ENCODE results near the gene HELZ.
"Not testable (repeated sequence)": the region's sequence is repeated elsewhere in the genome, so short reads cannot be mapped to it uniquely, and the experiment has no call there.

The HELZ gene

DNA sequence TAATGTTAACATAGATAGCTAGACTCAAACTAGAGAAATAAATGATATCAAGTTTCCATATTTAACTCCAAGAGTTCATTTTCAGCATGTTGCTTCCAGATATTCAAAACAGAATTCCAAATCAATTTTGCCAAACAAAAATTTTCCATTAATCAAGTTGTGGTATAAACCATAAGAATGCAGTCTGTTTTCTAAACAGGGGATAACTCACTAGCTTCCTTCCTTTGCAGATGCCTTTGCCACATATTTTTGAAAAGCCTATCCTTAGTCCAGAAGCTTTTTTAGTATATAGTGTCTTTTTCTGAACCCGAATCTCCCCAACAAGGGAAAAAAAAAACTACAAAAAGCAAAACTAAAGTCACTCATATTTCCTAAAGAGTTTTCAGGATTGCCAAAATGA lies 61.5 kb downstream of the HELZ start:
- DNase-seq, result no peak

DNA sequence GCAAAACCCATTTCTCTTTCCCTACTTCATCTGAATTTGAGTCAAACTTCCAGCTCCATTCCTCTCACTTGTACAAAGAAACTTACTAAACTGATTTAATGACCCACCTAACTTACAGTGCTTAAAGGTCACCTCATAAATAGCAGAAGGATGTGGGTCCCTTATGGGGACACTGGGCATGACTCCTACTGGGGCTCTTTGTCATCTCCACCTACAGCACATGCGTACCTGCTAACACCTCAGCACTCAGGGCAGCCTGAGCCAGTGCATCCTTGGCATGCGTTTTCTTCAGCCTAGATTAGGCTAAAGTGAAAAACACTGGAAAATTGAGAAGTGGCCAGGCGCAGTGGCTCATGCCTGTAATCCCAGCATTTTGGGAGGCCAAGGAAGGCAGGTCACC lies 63.2 kb downstream of the HELZ start:
- no peak for DNase-seq

DNA sequence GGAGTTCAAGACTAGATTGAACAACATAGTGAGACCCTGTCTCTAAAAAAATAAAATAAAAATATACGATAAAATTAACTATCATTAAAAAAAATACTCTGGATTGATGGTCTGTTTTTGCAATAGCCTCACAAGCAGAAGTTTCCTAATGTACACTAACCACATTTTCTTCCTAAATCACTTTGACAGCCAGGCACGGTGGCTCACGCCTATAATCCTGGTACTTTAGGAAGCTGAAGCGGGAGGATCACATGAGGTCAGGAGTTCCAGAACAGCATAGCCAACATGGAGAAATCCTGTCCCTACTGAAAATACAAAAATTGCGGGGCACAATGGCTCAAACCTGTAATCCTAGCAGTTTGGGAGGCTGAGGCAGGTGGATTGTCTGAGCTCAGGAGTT lies 64.7 kb downstream of the HELZ start:
- DNase-seq, result no peak

DNA sequence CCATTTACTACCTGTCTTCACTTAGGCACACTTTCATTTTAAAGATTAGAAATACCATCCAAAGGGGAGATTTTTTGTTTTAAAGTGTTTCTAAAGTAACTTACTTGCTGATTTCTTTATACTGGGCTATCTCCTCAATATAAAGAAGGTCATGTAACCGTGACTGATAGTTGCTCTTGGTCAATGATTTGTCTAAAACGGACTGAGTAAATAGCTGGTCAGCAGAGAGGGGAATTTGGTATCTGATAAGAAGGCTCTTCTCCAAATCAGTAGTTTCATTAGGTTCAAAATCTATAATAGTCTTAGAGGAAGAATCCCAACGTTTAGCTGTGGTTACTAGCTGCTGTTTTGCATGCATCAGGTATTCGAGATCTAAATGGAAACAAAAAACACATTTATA lies 66.4 kb downstream of the HELZ start:
- no peak for DNase-seq

DNA sequence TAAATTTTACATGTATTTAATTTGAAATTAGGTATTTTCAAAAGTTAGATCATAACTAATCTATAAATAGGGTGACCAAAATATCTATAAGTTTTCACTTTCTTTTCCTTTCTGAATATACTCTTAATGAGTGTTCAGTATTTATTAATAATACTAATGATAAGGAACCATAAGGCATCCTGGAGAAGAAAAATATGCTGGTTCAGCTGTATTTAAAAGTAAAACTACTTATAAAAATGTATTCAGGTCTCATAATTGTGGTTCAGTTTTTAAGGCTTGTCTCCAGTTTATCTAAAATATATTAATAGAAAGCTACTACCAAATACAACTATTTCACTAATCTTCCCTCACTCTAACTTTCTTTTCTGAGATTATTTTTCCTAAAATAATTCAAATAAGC lies 67.3 kb downstream of the HELZ start:
- DNase-seq, result no peak

DNA sequence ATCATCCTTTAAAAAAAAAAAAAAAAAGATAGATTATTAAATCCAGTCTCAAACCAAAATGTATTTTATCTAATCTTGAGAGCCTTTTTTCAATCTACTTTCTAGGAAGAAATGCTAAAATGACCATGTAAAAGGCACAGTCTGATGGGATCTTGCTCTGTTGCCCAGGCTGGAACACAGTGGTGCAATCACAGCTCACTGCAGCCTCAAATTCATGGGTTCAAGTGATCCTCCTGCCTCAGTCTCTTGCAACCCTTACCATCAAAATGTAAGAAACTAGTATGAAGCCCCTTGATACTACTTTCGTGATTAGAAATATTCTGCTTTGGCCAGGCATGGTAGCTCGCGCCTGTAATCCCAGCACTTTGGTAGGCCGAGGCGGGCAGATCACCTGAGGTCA lies 70.8 kb downstream of the HELZ start:
- no peak for DNase-seq

DNA sequence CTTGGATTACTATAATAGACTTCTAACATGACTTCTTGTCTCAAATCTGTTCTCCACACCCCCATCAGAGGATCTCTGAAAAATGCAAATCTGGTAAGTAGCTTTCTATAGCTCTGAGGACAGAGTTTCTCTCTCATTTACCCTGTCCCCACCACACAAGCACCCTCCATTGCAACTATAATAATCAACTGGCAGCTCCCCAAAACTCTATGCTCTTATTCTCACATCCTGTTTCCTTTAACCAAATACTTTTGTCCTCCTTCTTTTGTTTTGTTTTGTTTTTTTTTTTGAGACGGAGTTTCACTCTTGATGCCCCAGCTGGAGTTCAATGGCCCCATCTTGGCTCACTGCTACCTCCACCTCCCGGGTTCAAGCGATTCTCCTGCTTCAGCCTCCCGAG lies 73.4 kb downstream of the HELZ start:
- DNase-seq, result no peak

DNA sequence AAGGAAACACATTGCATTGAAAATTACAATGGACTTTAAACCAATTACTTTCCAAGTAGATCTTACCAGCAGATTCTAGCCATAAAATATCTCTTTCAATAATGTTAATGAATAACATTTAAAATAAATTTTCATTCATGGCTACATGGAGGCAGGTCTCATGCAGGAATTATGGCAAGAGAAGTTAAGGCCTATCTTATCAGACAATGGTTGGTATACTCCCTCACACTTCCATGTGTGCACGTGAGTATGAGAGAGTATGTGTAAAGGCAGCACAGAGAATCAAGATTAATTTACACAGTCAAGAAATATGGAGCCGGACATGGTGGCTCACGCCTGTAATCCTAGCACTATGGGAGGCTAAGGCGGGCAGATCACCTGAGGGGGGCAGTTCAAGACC lies 76.5 kb downstream of the HELZ start:
- no peak for DNase-seq

DNA sequence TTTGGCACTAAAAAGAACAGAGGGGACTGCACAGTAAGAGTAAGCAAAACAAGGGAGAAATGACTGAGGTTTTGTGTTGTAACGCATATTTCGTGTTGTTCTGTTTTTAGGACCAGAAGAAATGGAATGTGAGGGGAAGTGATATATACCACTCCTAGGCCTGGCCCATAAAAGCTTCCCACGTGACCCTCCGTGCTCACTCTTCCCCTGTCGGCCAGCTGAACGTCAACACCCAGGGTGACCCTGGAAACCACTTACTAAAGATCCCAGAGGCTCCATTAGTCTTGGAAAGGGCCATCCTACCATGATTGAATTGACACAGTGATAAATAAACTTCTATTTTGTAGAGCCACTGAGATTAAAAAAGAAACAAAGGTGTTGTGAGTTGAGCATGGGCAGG lies 79.8 kb downstream of the HELZ start:
- DNase-seq, result no peak

DNA sequence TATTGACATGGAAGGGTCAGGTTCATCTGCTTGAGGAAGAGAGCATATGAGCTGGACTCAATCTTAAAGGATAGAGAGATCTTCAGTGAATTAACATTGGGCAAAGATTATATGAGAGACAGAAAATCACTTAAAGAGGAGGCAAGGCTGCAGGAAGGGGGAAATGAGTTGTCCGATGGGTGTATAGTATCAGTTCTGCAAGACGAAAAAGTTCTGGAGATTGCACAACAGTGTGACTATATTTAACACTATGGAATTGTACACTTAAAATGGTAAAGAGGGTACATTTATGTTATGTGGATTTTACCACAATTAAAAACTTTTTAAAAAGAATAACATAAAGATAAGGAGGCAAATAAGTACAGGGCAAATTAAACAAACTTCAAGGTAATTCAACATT lies 80.7 kb downstream of the HELZ start:
- DNase-seq, result no peak

DNA sequence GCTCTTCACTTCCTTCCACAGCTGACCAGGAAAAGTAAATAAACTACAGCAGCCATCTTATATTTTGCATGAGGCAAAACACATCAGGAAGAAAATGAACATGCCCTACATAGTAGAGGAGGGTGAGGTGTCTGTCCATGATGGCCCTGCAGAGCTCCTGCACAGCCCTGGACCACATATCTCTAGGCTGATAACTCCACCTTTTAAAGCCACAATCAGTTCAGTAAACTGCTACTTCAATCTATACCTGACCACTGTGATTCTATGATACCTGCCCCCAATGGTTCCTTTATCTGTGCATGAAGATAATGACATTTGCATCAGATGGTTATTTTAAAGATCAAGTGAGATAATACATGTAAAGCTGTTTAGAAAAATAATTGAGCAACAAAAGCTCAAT lies 82.2 kb downstream of the HELZ start:
- DNase-seq, result no peak

DNA sequence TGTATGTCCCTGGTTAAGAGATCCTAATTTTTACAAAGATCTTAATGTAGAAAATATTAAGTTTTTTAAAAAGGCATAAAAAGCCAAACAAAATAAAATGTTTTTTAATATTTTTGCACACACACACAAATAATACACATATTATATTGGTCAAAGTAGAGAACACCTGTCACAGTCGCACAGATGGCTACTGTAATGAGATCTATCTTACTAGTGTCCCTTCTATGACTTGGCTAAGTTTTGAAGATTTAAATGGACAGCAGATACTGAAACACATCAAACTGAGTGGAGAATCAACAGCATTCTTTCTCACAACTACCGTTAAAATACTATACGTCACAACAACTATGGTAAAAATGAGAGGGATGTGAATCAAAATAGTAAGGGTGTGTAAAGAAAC lies 83.4 kb downstream of the HELZ start:
- DNase-seq, result no peak

DNA sequence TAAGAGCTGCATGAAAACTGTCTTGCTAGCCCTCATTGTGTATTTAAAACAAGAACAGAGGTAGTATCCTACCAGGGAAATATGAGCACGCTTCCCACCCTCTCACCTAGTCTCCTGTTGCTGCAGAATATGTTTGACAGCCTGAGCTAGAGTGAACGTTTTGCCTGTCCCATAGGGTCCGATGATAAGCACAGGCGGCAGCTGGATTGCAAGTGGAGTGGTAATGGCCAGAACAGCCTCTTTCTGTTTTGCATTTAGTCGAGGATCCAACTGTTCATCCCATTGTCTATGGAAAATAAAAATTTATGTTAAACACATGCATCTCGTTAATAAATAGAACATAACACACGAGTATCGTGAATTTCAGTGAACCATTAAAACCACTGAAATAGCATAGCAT lies 84.2 kb downstream of the HELZ start:
- no peak for DNase-seq

DNA sequence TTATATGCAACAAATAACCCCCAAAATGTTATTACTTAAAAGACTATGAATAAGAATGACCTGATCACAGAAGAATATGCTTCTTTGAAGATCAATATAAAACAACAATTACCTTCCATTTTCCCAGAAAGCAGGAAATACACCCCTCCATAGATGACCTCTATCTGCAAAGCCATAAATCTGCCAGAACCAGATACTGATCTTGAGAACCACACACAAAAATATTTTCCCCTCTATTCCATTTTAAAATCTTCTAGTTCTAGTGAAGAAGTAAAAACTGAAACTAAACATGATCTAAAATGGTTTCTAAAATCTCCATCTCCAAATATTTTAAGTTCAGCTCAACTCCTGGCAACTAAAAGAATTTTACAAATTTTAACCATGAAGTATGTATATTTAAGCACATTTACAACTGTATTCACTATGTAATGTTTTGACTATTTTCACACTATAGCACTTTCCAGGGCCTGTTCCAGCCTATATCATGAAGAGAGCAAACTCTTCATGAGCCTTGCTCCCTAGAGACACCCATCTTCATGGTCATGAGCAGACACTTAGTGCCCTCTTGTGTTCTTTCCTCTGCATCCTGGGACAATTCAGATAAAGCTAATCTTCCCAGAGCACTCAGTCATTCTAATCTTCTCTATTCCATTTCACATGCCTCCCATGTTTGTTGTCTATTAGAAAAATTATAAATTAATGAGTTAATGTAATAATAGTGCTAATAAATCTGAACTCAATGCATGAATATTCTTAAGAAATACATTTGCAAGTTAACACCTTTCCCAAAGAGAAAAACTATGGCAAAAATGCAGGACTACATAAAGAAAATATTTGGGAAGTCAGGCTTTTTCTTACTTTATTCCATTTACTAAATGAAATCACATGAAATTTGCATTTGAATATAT lies 87.0 kb downstream of the HELZ start:
- peak; percentile 61 for DNase-seq

DNA sequence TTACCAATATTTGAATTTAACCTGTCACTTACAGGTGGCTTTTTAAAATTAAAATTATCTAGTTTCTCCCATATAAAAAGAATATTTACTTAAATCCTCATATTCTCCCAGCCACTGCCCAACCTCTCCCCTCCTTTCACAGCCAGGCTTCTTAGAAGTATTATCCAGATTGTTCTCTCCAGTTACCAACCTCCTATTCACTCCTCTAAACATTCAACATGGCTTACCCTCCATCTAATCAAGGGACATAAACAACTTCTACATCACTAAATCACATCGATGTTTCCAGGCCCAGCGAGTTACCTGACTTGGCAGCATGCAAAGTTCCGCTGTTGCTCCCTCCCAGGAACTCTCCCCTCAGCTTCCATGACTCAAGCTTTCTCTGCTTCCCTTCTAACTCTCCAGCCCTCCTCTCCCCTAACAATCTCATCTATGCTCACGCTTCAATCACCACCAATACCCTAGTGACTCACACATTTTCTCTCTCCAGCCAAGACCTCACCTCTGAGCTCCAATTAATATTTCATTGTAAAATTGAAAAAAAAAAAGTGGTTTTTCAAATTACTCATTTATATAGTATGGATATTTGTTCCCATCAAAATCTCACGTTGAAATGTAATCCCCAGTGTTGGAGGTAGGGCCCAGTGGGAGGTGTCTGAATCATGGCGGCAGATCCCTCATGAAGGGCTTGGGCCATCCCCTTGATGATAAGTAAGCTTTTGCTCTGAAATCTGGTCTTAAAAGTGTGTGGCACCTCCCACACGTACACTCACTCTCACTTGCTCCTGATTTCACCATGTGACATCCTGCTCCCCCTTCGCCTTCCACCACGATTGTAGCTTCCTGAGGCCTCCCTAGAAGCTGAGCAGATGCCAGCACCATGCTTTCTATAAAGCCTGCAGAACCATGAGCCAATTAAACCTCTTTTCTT lies 88.5 kb downstream of the HELZ start:
- no peak for DNase-seq

DNA sequence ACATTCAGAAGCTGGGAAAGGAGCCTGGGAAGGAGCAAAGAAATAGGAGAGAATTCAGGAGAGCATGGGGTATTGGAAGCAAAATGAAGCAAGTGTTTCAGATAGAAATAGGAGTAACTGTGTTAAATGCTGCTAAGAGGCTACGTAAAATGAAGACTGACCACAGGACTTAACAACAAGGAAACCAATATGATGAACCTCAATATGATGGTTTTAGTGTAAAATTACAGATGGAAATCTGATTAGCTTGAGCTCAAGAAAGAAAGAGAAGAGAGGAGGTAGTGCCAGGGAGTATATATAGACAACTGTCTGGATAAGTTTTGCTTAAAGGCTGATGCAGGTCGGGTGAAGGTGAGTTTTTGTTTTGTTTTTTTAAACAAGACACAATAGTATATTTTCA lies 92.2 kb downstream of the HELZ start:
- DNase-seq, result no peak

DNA sequence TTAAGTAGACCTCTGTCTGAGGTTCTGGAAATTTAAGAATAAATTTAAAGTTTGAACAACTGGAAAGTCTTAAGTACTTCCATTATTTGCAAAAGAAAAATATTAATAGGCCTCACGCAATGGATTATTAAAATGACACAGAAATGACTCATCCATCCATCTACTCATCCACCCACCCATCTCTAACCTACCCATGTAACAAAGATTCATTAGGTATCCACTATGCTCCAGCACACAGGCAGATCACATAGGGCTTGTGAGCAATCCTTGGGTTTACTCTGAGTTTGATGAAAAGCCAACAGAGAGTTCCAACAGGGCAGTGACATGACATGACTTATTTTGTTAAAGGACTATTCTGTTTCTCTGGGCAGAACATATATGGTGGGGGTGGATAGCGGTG lies 93.3 kb downstream of the HELZ start:
- DNase-seq, result no peak

DNA sequence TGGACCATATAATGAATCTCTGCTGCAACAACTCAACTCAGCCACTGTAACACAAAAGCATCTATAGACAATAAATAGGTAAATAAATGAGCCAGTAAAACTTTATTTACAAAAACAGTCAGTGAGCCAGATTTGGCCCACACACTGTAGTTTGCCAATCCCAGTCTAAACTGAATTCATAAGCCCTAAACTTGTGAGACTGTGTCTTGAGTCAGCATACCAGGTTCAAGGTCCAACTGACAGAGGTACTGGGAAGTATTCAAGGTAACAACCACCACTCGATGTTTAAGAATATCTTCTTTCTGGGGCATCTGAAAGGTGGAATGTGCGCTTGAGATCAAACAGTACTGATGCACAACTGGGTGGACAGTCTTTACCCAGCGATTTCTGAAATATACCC lies 94.2 kb downstream of the HELZ start:
- DNase-seq, result no peak

DNA sequence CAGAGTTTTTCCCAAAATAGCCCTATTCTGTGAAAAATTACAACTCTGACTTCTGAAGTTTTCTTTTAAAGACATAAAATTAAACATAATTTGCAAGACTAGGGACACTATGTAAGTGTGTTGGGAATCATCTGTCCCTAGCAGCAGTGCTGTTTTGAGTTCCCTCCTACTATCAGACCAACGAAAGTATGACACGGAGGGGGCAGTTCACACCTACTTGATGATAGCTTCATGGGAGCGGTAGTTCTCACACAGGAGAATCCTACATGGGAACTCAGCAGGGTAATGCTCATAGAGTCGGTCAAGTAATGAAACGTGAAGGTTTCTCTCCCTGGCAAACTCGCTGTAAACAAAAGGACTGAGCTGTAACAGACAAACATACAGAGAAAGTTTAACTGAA lies 96.6 kb downstream of the HELZ start:
- no peak for DNase-seq

DNA sequence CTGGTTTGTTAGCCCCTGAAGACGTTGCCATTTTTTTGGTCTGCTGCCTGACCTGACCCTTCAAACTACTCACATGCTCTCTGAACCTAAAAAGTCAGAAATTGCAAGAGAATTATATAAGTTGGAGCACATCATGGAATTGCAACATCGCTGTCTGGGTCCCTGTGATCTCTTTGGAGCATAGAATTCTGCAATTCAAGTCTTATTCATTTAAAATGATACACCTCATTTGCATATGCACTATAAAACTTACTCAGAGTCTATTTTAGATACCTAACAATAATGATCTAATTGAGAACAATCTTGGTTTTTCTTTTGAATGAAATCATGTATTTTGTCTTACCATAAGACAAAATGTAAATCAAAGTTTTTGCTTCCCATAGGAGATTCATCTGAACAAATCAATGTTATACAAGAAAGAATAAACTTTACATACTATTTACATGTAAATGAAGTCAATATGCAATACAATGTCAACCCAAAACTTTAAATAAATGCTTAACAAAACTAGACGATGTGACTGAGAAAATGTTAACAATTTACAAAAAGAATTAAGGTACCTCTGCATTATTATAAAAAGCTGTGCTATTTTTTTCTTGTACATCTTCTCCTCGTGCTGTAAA lies 99.7 kb downstream of the HELZ start:
- no peak for DNase-seq

DNA sequence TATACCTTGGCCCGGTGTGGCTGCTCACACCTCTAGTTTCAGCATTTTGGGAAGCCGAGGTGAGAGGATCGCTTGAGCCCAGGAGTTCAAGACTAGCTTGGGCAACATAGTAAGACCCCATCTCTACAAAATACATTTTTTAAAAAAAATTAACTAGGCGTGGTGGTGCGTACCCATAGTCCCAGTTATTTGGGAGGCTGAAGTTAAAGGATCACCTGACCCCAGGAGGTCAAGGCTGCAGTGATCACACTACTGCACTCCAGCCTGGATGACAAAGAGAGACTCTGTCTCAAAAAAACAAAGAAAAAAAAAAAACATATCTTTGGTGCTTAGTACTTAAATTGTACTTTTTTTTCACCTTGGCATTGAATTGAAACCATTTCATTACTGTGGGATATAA lies 101.7 kb downstream of the HELZ start:
- no peak for DNase-seq

DNA sequence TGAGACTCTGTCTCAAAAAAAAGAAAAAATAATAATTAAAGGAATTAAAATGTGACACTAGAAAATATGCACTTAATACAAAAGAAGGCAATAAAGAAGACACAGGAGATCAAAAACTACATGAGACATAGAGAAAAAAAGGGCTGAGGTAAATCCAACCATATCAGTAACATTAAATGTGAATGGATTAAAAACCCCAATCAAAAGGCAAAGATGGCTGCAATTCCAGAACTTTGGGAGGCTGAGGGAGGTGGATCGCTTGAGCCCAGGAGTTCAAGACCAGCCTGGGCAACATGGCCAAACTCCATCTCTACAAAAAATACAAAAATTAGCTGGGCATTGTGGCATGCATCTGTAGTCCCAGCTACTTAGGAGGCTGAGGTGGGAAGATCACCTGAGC lies 103.0 kb downstream of the HELZ start:
- DNase-seq, result not testable (repeated sequence)

DNA sequence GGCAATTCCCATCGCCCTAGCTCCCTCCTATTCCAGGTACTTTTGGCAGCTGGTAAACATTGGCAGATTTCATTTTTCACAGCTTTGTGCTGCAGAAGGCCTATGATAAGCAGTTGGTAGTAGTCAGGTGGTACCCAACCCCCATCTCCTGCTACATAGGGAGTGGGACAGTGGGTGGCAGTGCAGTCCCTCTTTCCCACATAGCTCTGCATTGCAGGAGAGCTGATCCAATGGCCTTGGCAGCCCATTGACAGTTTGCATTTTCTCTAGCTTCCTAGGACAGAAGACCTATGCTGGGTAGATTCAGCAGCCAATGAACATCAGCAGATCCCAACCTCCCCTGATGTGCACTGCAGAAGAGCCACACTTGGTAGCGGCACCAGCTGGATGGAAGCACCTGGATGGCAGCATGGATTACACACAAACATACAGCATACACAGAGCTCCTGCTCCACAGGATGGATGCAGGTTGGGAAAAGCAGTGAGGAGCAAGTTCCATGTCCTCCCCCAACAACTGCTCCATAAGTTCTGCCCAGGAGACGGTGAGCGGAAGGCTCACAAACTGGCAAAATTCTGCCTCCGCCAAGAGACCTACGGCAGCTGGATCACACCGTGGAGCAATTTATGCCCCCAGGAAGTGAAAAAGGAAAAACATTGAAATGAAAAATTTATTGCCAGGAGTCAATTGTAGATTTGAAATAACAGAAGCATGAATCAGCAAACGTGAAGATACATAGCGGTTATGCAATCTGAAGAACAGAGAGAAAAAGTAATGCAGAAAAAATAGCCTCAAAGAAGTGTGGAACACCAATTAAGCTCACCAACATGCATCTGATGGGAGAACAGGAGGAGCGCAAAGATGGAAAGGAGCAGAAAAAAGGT lies 105.0 kb downstream of the HELZ start:
- DNase-seq, result no peak
